DMS 273 treated with DMSO at 0.1 percent for 48 hours (cell line): Measurements from ENCODE around the gene UQCR11.

Source experiments
- DNase-seq: peaks from one replicate; lab custom pipeline; 2025; lab: John Stamatoyannopoulos, UW

The UQCR11 gene

GRCh38 chr19:1615156-1615765, 10.0 kb upstream of the UQCR11 start:
- DNase-seq: no peak

GRCh38 chr19:1613808-1614570, 8.7 kb upstream of the UQCR11 start:
- no peak for DNase-seq

GRCh38 chr19:1613146-1613545, 7.9 kb upstream of the UQCR11 start:
- DNase-seq: no peak

- no peak for DNase-seq
Measured at GRCh38 chr19:1612114-1613086, 7.1 kb upstream of the UQCR11 start.

DNA sequence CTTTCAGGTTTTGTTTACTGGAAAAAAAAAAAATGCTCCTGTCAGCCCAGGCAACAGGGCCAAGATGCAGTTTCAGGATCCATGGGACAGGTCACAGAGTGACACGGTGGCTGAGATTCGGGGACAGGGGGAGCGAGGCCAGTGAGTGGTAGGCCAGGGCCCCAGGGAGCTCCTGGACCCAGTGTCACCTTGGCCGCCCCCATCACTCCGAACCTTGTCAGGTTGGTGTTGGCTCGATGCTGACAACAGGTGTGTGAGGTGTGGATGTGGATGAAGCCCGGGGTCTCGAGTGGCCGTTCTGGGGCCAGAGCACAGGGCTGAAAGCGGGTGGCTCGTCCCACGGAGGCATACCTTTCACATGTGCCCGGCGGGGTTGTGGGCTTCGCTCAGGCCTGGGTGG, 6.1 kb upstream of the UQCR11 start:
- no peak for DNase-seq

DNA sequence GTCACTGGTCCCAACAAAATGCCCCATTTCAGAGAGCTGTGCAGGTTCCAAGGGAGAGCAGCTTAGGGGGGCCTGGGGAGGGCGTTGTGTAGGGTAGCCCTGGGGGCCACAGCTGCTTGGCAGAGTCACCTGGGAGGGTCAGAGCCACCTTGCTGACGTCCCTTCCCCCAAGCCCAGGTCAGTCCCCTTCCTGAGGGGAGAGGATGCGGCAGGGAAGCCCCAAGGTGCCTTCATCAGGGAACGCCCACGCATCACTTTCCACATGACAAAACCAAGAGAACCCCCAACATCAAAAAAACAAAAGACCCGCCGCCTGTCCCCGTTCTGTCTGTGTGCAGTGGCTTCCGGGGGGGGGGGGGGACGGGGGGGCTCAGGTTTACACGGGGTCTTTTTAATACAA, 5.3 kb upstream of the UQCR11 start:
- DNase-seq: no peak

DNA sequence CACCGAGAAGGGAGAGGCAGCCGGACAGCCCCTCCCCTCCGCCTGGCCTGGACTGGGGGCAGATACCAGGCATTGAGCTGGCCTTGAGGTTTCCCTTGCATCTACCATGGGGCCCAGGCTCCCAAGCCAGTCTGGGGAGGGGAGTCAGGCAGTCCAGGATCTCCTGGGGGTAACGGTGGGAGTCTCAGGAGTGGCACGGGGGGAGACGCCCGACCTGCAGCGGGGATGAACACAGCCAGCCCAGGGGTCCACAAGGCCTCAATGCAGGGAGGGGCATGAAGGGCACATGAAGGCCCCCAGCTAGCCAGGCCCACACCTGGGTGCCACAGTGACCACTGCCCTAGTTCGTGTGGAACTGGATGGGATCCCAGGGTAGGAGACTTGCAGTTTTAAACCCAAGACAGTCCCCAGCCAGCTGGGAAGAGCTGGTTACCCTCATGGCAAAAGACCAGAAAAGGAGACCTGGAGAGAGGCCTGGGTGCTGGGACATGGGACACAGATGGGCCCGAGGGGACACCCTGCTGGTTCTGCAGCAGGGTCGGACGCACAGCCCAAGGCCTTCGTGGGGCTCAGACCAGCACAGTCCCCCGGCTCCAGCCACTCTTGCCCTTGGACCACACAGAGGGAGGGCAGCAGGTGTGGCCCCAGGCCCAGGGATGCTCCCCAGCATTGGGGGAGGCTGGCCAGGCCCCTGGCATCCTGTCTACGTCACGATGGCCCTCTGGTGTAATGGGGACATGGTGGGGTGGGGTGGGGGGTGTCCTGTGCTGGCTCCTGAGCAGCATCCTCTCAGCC, 4.6 kb upstream of the UQCR11 start:
- DNase-seq: no peak

DNA sequence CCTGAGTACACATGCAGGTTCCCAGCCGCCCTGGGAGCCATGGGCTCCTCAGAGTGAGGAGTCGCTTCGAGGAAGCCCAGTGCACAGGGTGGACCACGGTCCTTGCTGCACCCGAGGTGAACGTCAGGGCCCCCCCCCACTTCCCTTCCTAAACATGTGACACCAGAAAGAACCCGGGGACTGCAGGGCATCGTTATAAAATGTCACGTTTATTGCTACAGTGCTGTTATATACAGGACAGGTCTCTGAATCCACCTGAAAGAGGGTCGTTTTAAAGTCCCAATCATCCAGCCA, 3.8 kb upstream of the UQCR11 start:
- no peak for DNase-seq

DNA sequence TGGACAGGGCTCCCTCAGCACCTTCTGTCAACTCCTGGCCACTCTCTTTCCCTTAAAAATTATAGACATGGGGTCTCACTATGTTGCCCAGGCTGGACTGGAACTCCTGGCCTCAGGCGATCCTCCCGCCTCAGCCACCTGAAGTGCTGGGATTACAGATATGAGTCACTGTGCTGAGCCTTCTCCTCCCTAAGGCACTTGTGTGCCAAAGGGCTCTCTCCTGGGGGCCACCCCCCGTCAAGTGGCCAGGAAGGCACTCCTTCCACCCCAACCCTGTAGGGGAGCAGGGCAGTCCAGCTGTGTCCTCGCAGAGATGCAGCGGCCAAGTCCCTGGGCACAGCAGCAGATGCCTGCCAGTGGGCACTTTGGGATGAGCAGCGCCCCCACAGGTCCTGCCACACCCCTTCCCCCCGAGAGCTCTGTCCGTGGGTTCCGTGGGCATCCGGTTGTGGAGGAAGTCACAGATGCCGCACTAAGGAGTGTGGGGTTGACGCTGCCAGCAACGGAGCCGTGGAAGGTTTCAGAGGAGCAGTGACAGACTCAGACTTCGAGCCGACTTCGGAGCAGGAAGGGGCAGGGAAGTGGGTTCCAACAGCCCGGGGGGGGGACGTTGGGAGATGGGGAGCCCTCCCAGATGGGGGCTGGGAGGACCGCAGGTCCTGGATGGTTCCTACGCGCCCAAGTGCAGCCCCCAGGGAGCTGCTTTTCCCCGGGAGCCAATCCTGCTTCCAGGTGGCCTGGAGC, 3.3 kb upstream of the UQCR11 start:
- no peak for DNase-seq

- no peak for DNase-seq
Measured at GRCh38 chr19:1606138-1606651, 933 bp upstream of the UQCR11 start.

DNA sequence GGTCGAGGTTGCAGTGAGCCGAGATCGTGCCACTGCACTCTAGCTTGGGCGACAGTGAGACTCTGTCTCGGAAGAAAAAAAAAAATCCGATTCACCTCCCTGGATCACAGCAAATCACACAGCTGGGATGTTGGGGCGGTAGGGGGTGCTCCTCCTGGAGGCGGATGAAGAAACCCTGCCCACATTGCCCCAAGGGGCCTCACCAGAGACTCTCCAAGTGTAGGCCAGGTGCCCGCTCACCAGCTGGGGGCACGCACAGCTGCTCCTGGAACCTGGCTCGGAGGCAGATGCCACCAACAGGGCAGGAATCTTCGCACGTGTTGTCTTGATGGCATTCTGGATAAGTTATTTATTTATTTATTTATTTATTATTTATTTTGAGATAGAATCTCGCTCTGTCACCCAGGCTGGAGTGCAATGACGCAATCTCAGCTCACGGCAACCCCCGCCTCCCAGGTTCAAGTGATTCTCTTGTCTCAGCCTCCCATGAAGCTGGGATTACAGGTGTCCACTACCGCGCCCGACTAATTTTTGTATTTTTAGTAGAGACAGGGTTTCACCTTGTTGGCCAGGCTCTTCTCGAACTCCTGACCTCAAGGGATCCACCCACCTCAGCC, 3.1 kb downstream of the UQCR11 start:
- DNase-seq: no peak

DNA sequence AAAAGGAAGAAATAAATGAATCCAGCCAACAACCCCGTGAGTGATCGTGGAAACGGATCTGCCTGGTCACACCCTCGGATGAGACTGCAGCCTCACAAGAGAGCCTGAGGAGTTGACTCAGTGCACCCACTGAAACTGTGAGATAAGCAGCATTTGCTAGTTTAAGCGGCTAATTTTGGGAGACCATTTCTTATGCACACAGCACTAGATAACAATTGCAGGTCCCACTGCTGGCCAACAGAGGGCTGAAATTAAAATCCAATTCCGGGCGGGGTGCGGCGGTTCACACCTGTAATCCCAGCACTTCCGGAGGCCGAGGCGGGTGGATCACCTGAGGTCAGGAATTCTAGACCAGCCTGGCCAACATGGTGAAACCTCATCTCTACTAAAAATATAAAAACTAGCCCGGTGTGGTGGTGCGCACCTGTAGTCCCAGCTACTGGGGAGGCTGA, 3.6 kb downstream of the UQCR11 start:
- DNase-seq: no peak

DNA sequence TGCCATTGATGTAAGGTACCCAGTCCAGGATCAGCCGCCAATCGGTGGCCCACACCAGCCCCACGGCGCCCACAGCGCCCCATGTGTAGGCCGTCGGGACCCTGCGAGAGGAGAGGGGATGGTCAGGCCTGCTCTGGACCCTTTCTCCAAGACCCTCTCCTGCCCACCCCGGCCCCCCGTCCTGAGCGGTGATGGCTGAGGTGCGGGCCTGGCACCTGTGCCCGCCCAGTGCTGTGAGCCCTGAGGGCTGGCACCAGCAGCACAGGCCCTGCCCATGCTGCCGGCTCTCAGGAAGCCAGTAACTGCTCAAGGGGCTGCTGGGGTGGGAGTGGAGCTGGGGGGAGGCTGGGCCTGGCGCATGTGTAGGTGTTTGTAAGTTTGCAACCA, 5.8 kb downstream of the UQCR11 start:
- DNase-seq: no peak

DNA sequence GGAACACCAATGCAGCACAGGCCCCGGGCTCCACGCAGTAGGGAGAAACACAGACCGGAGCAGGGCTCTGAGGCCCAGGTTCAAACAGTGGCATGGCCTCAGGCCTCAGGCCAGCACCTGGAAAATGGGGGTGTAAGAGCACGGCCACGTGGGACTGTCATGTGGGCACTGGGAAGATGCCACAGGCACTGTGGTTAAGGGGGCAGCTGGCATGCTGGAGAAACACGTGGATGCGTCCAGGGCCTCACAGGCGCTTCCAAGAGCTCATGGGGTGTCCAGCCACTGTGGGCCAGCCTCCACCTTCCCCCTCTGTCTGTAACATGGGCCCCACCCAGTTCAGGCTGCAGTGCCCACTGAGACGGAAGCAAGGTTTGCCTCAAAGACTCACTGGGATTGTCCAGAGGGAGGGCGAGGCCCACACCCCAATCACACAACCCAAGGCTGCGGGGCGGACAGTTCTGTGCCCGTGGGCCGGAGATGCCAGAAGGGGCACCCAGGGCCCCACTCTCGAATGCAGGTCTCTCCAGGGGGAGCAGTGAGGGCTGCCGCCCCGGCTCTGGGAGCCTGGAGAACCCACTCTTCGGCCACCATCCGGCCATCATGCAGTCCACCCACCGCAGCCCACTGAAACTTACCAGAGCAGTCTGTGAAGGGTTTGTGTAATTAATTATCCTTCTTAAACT, 6.3 kb downstream of the UQCR11 start:
- no peak for DNase-seq

- no peak for DNase-seq
Measured at GRCh38 chr19:1593501-1593772, 11.8 kb downstream of the UQCR11 start.

DNA sequence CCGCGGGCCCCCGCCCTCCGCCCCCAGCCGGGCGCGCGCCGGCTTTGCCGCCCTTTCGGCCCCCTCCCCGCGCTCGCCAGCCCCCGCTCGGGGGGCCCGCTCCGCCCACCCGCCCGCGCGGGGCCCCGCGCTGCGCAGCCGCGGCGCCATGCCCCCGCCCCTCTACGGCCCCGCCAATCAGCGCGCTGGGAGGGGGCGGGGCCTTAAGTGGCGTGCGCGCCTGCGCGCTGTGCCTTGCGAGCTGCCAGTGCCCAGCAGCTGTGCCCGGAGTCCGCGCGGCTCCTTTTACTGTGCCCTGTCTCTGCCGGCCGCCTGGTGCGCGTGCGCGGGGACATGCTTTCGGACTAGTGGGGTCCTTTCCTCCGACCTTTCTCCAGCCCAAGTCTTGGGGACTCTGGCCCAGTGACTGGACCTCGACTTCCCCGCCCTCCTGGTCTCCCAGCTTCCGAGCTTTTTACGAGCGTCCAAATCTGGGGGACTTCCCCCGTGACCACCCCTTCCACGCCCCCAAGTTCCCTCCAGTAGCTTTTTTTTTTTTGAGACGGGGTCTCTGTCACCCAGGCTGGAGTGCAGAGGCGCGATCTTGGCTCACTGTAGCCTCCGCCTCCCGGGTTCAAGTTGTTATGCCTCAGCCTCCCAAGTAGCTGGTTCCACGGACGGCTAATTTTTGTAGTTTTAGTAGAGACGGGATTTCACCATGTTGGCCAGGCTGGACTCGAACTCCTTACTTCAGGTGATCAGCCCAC, 12.3 kb downstream of the UQCR11 start, which contains the start of gene MBD3:
Gene MBD3 (minus strand): TSS at position 111 of the 746 bp plus-strand sequence. CDS start 234 bp downstream, outside the sequence.
- peak; percentile 76 for DNase-seq

GRCh38 chr19:1592024-1592754, 13.1 kb downstream of the UQCR11 start:
- DNase-seq: peak; percentile 44

DNA sequence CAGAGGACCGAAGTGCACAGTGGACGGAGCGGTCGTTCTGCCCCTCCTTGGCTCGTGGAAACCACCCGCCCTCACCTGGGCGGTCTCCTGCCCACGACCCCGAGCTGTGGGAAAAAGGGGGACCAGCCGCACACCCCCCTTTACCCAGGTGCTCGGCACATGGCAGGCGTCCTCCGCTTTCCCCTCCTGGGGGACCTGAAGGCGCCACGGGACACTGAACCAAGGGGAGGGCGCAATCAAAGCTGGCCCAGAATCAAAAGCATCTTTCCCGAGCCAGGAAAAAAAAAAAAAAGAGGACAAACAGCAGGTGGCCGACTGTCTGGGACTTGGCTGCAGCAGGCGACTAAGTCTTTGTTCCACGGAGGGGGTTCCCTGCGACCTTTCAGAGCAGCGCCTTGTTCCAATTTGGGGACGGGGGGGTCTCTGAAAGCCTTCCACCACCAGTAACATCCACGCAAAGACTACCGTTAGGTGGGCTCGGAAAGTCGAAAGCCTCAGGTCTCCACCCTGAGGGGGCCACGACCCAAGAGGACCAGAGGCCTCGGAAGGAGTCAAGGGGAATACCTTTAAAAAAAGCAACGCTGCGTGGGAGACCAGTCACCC, 13.7 kb downstream of the UQCR11 start:
- DNase-seq: no peak
